Measurements from ENCODE around the gene FAM181B.
"Not testable (repeated sequence)": the region's sequence is repeated elsewhere in the genome, so short reads cannot be mapped to it uniquely, and the experiment has no call there.

The FAM181B gene

GRCh38 chr11:82732348-82732733 is 1.3 kb downstream of the FAM181B start:
- no peak for DNase-seq

DNA sequence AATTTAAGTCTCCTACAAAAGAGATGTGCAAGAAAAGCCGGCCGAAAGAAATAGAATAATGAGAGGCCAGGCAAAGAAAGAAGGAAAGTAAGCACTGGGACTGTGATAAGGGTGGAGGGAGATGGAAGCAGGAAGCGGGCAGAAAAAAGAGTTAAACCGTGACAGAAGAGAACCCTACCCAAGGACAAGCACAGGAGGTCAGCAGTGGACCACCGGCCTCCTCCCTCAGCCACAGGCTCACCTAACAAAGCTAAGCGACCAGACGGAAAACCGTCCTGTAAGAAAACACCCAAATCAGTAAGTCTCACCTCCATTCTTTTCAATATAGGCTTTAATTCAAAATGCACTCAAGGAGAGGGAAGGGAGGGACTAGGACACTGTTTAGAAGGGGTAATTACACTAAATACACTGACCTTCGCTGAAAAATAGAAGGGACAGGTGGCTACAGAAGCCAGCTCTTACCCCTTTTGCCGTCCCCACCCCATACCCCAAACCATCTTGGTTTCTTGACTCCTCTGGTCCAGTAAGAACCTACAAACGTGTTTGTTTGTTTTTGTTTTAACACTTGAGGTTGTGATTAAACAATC is 1.9 kb downstream of the FAM181B start:
- DNase-seq, result no peak

DNA sequence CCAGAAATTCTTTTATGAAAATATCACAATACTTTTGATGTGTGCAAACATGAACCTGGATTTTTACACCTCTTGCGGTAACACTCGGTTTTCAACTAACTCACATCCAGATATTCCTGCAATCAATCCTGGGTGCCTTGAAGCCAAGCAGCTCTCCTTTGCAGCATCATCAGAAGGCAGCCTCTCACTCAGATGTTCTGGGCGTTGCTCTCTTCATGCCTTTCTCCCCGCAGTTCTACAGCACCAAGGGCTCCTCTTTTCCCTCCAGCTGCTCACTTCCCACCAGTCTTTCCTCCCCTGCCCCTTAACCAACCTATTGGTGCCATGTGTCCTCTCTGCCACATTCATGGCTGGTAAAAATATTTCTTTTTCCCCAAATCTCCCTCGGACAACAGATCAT is 2.9 kb downstream of the FAM181B start:
- no peak for DNase-seq

- DNase-seq, result no peak
Observed at GRCh38 chr11:82730286-82730685, 3.4 kb downstream of the FAM181B start.

- DNase-seq, result no peak
Observed at GRCh38 chr11:82724026-82724425, 9.6 kb downstream of the FAM181B start.

- DNase-seq, result no peak
Observed at GRCh38 chr11:82722231-82722630, 11.4 kb downstream of the FAM181B start.

GRCh38 chr11:82720267-82721065 is 13.2 kb downstream of the FAM181B start:
- no peak for DNase-seq

DNA sequence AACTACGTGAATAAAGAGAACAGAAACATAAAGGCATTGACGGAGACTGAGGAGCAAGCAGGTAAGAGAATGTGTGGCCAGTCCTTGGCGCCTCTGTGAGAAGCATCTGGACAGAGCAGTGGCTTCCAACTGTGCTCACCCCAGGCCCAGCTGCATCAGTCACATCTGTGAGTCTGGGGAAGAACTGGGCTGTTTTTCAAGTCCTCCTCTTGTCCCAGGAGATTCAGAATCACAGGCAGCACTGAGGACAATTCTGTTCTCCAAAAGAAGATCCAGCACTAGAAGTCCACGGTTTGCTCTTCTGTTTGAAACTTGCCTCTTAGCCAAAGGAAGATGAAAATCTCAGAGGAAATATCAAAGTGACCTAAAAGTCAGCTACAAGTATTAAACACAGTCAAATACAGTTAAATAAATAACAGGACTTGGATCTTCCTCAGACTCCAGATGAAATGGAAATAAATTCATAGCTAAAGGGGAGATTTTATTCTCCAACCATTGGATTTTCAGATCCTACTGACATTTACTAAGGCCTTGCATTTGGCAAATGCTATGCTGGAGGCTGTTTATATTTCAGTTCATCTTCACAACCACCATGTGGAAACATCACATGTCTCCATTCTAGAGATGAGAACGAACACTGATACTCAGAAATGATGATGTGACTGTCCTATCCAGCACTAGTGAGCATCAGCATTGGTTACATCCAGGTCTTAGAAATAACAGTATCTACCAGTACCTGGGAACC is 14.1 kb downstream of the FAM181B start:
- DNase-seq, result no peak

GRCh38 chr11:82718821-82719220 is 14.8 kb downstream of the FAM181B start:
- DNase-seq, result no peak

- DNase-seq, result no peak
Observed at GRCh38 chr11:82718307-82718706, 15.4 kb downstream of the FAM181B start.

- no peak for DNase-seq
Observed at GRCh38 chr11:82714346-82715174, 19.1 kb downstream of the FAM181B start.

GRCh38 chr11:82711648-82712047 is 22.0 kb downstream of the FAM181B start:
- no peak for DNase-seq

- DNase-seq, result no peak
Observed at GRCh38 chr11:82703796-82704195, 29.9 kb downstream of the FAM181B start.

DNA sequence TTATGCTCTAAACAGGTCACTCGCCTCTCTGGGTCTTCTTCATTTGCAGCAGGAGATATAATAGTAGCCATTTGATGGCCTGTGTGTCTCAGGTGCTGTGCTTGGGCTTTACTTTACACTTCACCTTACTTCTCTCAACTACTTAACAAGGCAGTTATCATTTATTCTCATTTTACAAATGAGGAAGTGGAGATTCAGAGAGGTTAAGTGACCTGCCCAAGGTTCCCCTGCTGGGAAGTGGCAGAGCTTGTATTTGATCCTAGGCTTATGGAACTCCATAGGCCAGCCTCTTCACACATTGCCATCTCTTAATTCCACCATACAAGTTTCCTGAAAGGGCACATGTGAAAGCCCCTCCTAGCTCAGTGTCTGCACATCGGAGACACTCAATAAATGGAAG is 30.4 kb downstream of the FAM181B start:
- DNase-seq, result no peak

DNA sequence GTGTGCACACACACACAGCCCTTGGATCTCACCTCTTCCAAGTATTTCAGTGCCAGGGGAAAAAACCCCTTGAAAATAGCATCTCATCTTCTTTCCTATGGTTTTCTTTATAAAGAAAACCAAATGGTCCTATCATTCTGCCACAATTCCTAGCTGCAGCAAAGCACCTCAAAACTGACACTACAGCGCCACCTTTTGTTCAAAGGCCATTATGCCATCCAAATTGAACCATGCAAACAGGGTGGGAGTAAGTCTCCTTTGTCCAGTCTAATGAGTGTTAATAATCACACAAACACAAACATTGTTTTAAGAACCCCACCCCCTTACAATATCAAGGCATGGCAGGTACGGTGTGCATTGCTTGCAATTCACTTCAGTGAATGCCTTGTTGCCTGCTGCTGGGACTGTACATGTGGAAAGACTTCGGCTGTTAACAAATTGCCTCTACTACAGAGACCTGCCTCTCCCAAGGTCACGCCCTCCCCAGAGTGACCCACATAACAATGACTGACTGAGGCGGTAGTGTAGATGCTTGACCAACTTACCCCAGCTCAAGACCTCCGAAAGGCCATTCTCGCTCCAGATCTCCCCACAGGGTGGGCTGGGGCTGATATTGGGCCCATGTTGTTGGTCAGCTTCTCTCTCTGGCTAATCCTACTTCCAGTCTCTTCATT is 31.7 kb downstream of the FAM181B start:
- no peak for DNase-seq

DNA sequence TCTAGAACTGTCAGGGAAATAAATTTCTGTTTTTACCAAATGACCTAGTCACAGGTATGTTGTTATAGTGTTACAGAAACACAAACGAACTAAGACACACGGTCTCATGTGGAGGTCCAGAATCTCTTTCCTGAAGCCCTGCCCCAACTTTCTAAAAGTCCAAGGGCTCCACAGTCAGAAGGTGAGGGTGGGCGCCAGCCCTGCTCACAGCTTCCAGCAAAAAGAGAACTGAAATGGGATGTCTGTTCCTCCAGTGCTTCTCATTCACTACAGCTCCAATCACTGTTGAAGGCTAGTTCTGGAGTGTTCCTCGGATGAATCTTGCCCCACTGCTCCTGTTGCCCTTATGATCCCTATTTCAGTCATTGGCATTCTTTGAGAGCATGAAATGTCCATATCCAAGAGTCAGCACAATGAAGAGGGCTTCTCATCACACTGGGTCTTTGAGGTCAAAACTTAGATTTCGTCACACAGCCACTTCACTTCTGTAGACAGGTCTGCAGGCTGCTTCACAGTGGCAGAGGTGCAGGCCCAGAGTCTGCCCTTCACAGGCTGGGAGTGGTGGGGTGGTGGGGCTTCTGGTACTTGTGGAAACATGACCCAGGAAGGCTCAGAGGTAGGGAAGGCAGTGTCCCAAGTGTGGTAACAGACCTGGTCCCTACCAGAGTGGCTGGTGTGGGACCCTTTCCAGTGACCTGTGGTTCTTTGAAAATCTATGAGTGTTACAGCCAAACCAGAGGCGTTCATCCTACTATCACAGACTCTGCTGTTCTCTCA is 34.9 kb downstream of the FAM181B start:
- DNase-seq, result no peak

DNA sequence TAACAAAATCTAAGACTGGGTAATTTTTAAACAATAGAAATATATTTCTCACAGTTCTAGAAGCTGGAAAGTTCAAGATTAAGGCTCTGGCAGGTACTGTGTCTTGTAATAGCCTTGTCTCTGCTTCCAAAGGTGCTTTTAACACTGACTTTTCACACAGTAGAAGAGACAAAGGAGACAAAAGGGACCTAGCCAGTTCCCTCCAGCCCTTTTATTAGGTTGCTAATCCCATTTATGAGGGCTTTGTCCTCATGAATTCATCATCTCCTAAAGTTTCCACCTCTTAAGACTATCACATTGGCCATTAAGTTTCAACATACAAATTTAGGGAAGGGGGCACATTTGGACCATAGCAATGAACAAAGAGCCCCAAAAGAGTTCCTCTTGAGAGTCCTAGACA is 40.7 kb downstream of the FAM181B start:
- DNase-seq, result no peak

DNA sequence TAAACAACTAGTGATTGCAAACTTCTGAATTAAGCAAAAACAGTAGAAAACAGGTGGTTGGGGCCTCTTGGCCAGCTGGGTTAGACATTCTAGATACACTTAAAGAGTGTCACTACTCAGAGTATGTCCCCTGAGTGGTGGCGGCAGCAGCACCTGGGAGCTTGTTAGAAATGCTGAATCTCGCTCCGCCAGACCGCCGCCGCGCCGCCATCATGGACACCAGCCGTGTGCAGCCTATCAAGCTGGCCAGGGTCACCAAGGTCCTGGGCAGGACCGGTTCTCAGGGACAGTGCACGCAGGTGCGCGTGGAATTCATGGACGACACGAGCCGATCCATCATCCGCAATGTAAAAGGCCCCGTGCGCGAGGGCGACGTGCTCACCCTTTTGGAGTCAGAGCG is 44.3 kb downstream of the FAM181B start:
- DNase-seq, result not testable (repeated sequence)

GRCh38 chr11:82686211-82686610 is 47.5 kb downstream of the FAM181B start:
- no peak for DNase-seq

- DNase-seq, result no peak
Observed at GRCh38 chr11:82683029-82683428, 50.6 kb downstream of the FAM181B start.

- DNase-seq, result no peak
Observed at GRCh38 chr11:82682003-82682751, 51.5 kb downstream of the FAM181B start.
